ENCODE measurements around the gene CORO2A. TPM values are rescaled to one million over a fixed set of nuclear protein-coding genes. Genes with fewer than 3 reads are reported as not detected.

Gene CORO2A
- total and polyA plus RNA-seq, 2 of the 13 experiments (the other 11 are each of a cell fraction or from before 2014, with no cell fraction given) = 14.4 to 15.3 TPM

- TF ChIP-seq ZBED4 (CRISPR knock-in tag; IDR thresholded peaks at IDR 0.05; ENCODE audit: borderline replicate concordance) (no peak), ZNF354B (CRISPR knock-in tag; IDR thresholded peaks at IDR 0.05) (no peak), ELF3 (CRISPR knock-in tag; IDR thresholded peaks at IDR 0.05) (peak; percentile 45; the same call in 1 of the 2 replicates), MAZ (IDR thresholded peaks at IDR 0.05; ENCODE audit: borderline replicate concordance, low read depth, low read length) (no peak), MAZ (CRISPR knock-in tag; IDR thresholded peaks at IDR 0.05; ENCODE audit: low read depth) (no peak), ZNF547 (CRISPR knock-in tag; IDR thresholded peaks at IDR 0.05) (no peak), ZNF251 (CRISPR knock-in tag; IDR thresholded peaks at IDR 0.05) (no peak), SOX6 (IDR thresholded peaks at IDR 0.05) (no peak), SOX6 (CRISPR knock-in tag; IDR thresholded peaks at IDR 0.05) (peak; percentile 54), PAXIP1 (CRISPR knock-in tag; conservative IDR thresholded peaks at IDR 0.05) (peak; percentile 66)
- TF ChIP-seq, protein P1, sequence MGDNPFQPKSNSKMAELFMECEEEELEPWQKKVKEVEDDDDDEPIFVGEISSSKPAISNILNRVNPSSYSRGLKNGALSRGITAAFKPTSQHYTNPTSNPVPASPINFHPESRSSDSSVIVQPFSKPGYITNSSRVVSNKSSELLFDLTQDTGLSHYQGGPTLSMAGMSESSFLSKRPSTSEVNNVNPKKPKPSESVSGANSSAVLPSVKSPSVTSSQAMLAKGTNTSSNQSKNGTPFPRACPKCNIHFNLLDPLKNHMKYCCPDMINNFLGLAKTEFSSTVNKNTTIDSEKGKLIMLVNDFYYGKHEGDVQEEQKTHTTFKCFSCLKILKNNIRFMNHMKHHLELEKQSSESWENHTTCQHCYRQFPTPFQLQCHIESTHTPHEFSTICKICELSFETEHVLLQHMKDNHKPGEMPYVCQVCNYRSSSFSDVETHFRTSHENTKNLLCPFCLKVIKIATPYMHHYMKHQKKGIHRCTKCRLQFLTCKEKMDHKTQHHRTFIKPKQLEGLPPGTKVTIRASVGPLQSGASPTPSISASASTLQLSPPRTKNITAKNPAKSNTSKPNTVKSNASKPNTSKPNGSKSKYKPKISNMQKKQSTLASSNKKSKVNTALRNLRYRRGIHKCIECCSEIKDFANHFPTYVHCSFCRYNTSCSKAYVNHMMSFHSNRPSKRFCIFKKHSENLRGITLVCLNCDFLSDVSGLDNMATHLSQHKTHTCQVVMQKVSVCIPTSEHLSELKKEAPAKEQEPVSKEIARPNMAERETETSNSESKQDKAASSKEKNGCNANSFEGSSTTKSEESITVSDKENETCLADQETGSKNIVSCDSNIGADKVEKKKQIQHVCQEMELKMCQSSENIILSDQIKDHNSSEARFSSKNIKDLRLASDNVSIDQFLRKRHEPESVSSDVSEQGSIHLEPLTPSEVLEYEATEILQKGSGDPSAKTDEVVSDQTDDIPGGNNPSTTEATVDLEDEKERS (CRISPR knock-in tag; IDR thresholded peaks at IDR 0.05) = peak; percentile 66; the same call in 1 of the 2 replicates
These were observed 34.2 kb downstream of the CORO2A start (continued) for GRCh38 chr9:98158071-98158831.

All from HepG2 (cell line).